HG03280 (cell line): Measurements from ENCODE around the gene ZMYM2.

ENCODE experiments used
- ATAC-seq: cut with Tn5 transposase; IDR thresholded peaks from one replicate; pipeline ENCODE4 v1.9.1; 2021; ENCODE audit warnings: mild to moderate bottlenecking, moderate library complexity; ENCODE audit not compliant: unreplicated experiment

Gene ZMYM2

GRCh38 chr13:20044086-20044485 is 85.6 kb downstream of the ZMYM2 start:
- no peak for ATAC-seq

- ATAC-seq: no peak
Observed at GRCh38 chr13:20045950-20046548, 87.5 kb downstream of the ZMYM2 start.

GRCh38 chr13:20049558-20050473 is 91.3 kb downstream of the ZMYM2 start:
- no peak for ATAC-seq

GRCh38 chr13:20051366-20051765 is 92.8 kb downstream of the ZMYM2 start:
- ATAC-seq: no peak

GRCh38 chr13:20053016-20053415 is 94.5 kb downstream of the ZMYM2 start:
- no peak for ATAC-seq

GRCh38 chr13:20053891-20054290 is 95.4 kb downstream of the ZMYM2 start:
- no peak for ATAC-seq

- no peak for ATAC-seq
Observed at GRCh38 chr13:20054586-20054985, 96.1 kb downstream of the ZMYM2 start.

- ATAC-seq: no peak
Observed at GRCh38 chr13:20057214-20057613, 98.7 kb downstream of the ZMYM2 start.

- no peak for ATAC-seq
Observed at GRCh38 chr13:20057963-20058362, 99.4 kb downstream of the ZMYM2 start.

GRCh38 chr13:20058476-20058875 is 99.9 kb downstream of the ZMYM2 start:
- no peak for ATAC-seq

GRCh38 chr13:20064128-20064527 is 105.6 kb downstream of the ZMYM2 start:
- ATAC-seq: no peak

- no peak for ATAC-seq
Observed at GRCh38 chr13:20065516-20065915, 107.0 kb downstream of the ZMYM2 start.

- ATAC-seq: no peak
Observed at GRCh38 chr13:20069956-20070355, 111.4 kb downstream of the ZMYM2 start.

GRCh38 chr13:20073775-20074174 is 115.2 kb downstream of the ZMYM2 start:
- no peak for ATAC-seq

- ATAC-seq: no peak
Observed at GRCh38 chr13:20074966-20075365, 116.4 kb downstream of the ZMYM2 start.

- ATAC-seq: no peak
Observed at GRCh38 chr13:20077086-20077485, 118.6 kb downstream of the ZMYM2 start.

- no peak for ATAC-seq
Observed at GRCh38 chr13:20080377-20081164, 122.0 kb downstream of the ZMYM2 start.

- ATAC-seq: no peak
Observed at GRCh38 chr13:20090349-20090748, 131.8 kb downstream of the ZMYM2 start.

- no peak for ATAC-seq
Observed at GRCh38 chr13:20093951-20094350, 135.4 kb downstream of the ZMYM2 start.

GRCh38 chr13:20099319-20099718 is 140.8 kb downstream of the ZMYM2 start:
- no peak for ATAC-seq

GRCh38 chr13:20101467-20102316 is 143.2 kb downstream of the ZMYM2 start:
- no peak for ATAC-seq
